Measurements from ENCODE around the gene WDR31. TPM values are rescaled to one million over a fixed set of nuclear protein-coding genes. Genes with fewer than 3 reads are reported as not detected.

WDR31 gene
- total RNA-seq, 2 experiments from 2014 or later, result 0.85 to 1.4 TPM

- H3K36me3 Mint-ChIP-seq (ENCODE audit: low read depth), result peaks cover 49% of the 10 kb centered on the region
- H3K27ac Mint-ChIP-seq, result no peak overlapping the region
- CTCF ChIA-PET, result interaction anchor here (1.2 kb wide), 1 partner anchor 132 kb away, joined by 3 read pairs; no protein-coding TSS in a partner anchor
- H3K27me3 Mint-ChIP-seq, result no peaks in the 10 kb centered on the region
- no peaks in the 10 kb centered on the region for H3K9me3 Mint-ChIP-seq
- DNase-seq, result no peak
- POLR2A ChIA-PET, result interaction anchor here (1.0 kb wide), 1 partner anchor 49 kb away, joined by 3 read pairs; the partner anchor contains the start of gene FKBP15
- H3K4me1 Mint-ChIP-seq, result peaks cover 21% of the 10 kb centered on the region
- no peak overlapping the region for H3K4me3 Mint-ChIP-seq
Observed at GRCh38 chr9:113269355-113269754, 70.7 kb downstream of the WDR31 start.

- H3K27ac Mint-ChIP-seq, result no peak overlapping the region
- H3K27me3 Mint-ChIP-seq, result no peaks in the 10 kb centered on the region
- H3K36me3 Mint-ChIP-seq (ENCODE audit: low read depth), result peaks cover 46% of the 10 kb centered on the region
- no peaks in the 10 kb centered on the region for H3K9me3 Mint-ChIP-seq
- H3K4me1 Mint-ChIP-seq, result peaks cover 10% of the 10 kb centered on the region
- H3K4me3 Mint-ChIP-seq, result no peak overlapping the region
- no peak for DNase-seq
- ChIA-PET CTCF (interaction anchor here (0.6 kb wide), 1 partner anchor 17 kb away, joined by 3 read pairs; no protein-coding TSS in a partner anchor), POLR2A (no interaction called here)
Observed at GRCh38 chr9:113267911-113268566, 72.0 kb downstream of the WDR31 start.

- no peaks in the 10 kb centered on the region for H3K27me3 Mint-ChIP-seq
- no peaks in the 10 kb centered on the region for H3K9me3 Mint-ChIP-seq
- no peak overlapping the region for H3K27ac Mint-ChIP-seq
- DNase-seq, result no peak
- peaks cover 37% of the 10 kb centered on the region for H3K36me3 Mint-ChIP-seq (ENCODE audit: low read depth)
- H3K4me3 Mint-ChIP-seq, result no peak overlapping the region
- ChIA-PET POLR2A (interaction anchor here (0.7 kb wide), 1 partner anchor 8 kb away, joined by 3 read pairs; no protein-coding TSS in a partner anchor), CTCF (interaction anchor here (1.1 kb wide), 1 partner anchor 9 kb away, joined by 3 read pairs; the partner anchor contains the start of genes CDC26 and PRPF4)
- H3K4me1 Mint-ChIP-seq, result peaks cover 10% of the 10 kb centered on the region
Observed at GRCh38 chr9:113266174-113266573, 73.9 kb downstream of the WDR31 start.

Other genes with a start within 250 kb of the WDR31 start
- gene SLC31A2, start 189.3 kb downstream of the WDR31 start, total RNA-seq, result 1 to 10 TPM; 3.6 TPM
- gene FKBP15, start 119.0 kb downstream of the WDR31 start, total RNA-seq, result 10 to 100 TPM; 34.9 to 38.2 TPM
- gene SLC31A1, start 118.7 kb downstream of the WDR31 start, total RNA-seq, result 10 to 100 TPM in 1 of 2 experiments, 1 to 10 TPM in 1; 9.2 to 10.0 TPM
- 10 to 100 TPM; 34.3 to 38.5 TPM for gene CDC26, start 64.7 kb downstream of the WDR31 start, total RNA-seq
- gene PRPF4, start 64.6 kb downstream of the WDR31 start, total RNA-seq, result 10 to 100 TPM; 27.7 to 28.2 TPM
- under 1 TPM; 0.23 to 0.40 TPM for gene RNF183, start 36.9 kb downstream of the WDR31 start, total RNA-seq
- gene BSPRY, start 9.3 kb upstream of the WDR31 start, total RNA-seq, result 1 to 10 TPM; 7.1 to 7.3 TPM
- gene HDHD3, start 36.7 kb upstream of the WDR31 start, total RNA-seq, result 10 to 100 TPM; 16.1 to 16.5 TPM
- gene ALAD, start 61.0 kb upstream of the WDR31 start, total RNA-seq, result 10 to 100 TPM; 25.1 to 29.0 TPM
- 10 to 100 TPM; 52.5 to 55.8 TPM for gene POLE3, start 70.4 kb upstream of the WDR31 start, total RNA-seq
- under 1 TPM; 0.40 TPM for gene C9orf43, start 70.5 kb upstream of the WDR31 start, total RNA-seq
- gene RGS3, start 123.5 kb upstream of the WDR31 start, total RNA-seq, result 10 to 100 TPM; 22.7 to 24.0 TPM